Forelimb muscle (tissue), 1 donor: ENCODE measurements around the gene DAB2IP. TPM values are rescaled to one million over a fixed set of nuclear protein-coding genes. Genes with fewer than 3 reads are reported as not detected.
"Not testable (repeated sequence)": the region's sequence is repeated elsewhere in the genome, so short reads cannot be mapped to it uniquely, and the experiment has no call there.

ENCODE experiments used
- DNase-seq: peaks from one replicate; pipeline ENCODE4 v3.0.0-alpha.2; 2013; ENCODE audit warnings: low read depth
- polyA plus RNA-seq: library from polyadenylated mRNA; unstranded; fragments of 120-200 nt; gene quantifications from one replicate; pipeline ENCODE4 v1.2.1, GENCODE V29; 2013; ENCODE audit not compliant: insufficient read length

The DAB2IP gene
- polyA plus RNA-seq, 1 donor = 41.0 TPM

GRCh38 chr9:121643473-121643872, 8.0 kb upstream of the DAB2IP start:
- no peak for DNase-seq

- not testable (repeated sequence) for DNase-seq
Measured at GRCh38 chr9:121644040-121644439, 7.4 kb upstream of the DAB2IP start.

GRCh38 chr9:121645003-121645402, 6.4 kb upstream of the DAB2IP start:
- DNase-seq = no peak

- DNase-seq = no peak
Measured at GRCh38 chr9:121645853-121646807, 5.3 kb upstream of the DAB2IP start.

- DNase-seq = no peak
Measured at GRCh38 chr9:121646992-121647391, 4.4 kb upstream of the DAB2IP start.

- no peak for DNase-seq
Measured at GRCh38 chr9:121648172-121648571, 3.3 kb upstream of the DAB2IP start.

GRCh38 chr9:121648799-121649198, 2.6 kb upstream of the DAB2IP start:
- no peak for DNase-seq

- no peak for DNase-seq
Measured at GRCh38 chr9:121649476-121650216, 1.8 kb upstream of the DAB2IP start.

GRCh38 chr9:121650217-121651007, 1.0 kb upstream of the DAB2IP start:
- peak; percentile 72 for DNase-seq

- no peak for DNase-seq
Measured at GRCh38 chr9:121651008-121651294, 483 bp upstream of the DAB2IP start.

- DNase-seq = no peak
Measured at GRCh38 chr9:121652021-121652837, 795 bp downstream of the DAB2IP start.

GRCh38 chr9:121652838-121653231, 1.4 kb downstream of the DAB2IP start:
- DNase-seq = no peak

- DNase-seq = no peak
Measured at GRCh38 chr9:121654499-121655140, 3.2 kb downstream of the DAB2IP start.

- no peak for DNase-seq
Measured at GRCh38 chr9:121655231-121655755, 3.9 kb downstream of the DAB2IP start.

- no peak for DNase-seq
Measured at GRCh38 chr9:121656941-121657470, 5.6 kb downstream of the DAB2IP start.

- DNase-seq = no peak
Measured at GRCh38 chr9:121658166-121658565, 6.7 kb downstream of the DAB2IP start.

- no peak for DNase-seq
Measured at GRCh38 chr9:121658591-121658990, 7.2 kb downstream of the DAB2IP start.

- DNase-seq = no peak
Measured at GRCh38 chr9:121660367-121660766, 8.9 kb downstream of the DAB2IP start.

GRCh38 chr9:121660876-121661275, 9.4 kb downstream of the DAB2IP start:
- no peak for DNase-seq

- DNase-seq = no peak
Measured at GRCh38 chr9:121661328-121661727, 9.9 kb downstream of the DAB2IP start.
